UCSD-AML1 (cell line): ENCODE measurements around the gene CDIPT.
A peak's percentile ranks its signal among the peaks of the same experiment; 100 is the strongest.
"Not testable (repeated sequence)": the region's sequence is repeated elsewhere in the genome, so short reads cannot be mapped to it uniquely, and the experiment has no call there.

Source experiments
- DNase-seq: peaks from one replicate; lab custom pipeline; 2025; ENCODE audit not compliant: unreplicated experiment; lab: John Stamatoyannopoulos, UW

The CDIPT gene

GRCh38 chr16:29860218-29860617 lies 2.8 kb downstream of the CDIPT start:
- no peak for DNase-seq

DNA sequence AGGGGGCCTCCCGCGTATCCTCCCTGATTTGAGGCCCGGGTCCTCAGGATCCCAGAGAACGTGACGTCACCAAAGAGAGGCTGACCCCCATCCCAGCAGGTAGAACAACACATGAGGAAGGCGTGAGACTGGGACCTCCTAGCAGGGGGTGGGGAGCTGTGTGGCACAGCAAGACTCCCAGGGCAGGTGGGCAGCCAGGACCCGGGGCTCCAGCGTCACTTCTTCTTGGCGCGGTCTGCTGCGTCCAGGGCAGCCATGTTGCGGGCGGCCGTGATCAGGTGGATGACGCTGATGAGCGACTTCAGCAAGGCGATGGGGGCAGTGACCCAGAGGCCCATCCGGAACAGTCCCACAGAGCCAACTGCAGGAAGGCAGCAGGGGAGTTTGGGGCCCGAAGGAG lies 4.1 kb downstream of the CDIPT start:
- DNase-seq: no peak

DNA sequence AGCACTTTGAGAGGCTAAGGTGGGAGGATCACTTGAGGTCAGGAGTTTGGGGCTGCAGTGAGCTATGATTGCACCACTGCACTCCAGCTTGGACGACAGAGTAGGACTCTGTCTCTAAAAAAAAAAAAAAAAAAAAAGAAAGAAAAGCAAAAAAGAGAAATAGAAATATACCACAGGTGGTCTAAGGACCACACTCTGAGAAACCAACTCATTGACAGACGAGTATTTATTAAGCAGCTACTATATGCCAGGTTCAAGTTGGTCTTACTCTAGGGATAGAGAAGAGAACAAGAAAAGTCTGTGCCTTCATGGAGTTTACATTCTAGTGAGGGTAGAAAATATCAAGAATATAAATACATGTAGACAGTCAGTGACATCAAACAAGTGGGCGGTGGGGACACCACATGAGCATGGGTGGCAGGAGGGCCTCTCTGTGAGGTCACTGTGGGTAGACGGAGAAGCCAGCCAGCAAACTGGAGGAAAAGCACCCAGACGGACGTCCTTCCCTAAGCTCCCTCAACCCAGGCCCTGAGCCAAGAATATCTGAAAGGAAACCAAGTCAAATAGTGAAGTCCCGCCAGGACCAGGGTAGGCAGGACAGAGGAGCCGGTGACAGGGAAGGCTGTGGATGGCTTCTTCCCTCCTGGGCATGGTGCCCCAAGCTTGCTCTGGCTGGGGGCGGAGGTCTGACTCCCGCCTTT lies 4.7 kb downstream of the CDIPT start:
- DNase-seq: no peak

DNA sequence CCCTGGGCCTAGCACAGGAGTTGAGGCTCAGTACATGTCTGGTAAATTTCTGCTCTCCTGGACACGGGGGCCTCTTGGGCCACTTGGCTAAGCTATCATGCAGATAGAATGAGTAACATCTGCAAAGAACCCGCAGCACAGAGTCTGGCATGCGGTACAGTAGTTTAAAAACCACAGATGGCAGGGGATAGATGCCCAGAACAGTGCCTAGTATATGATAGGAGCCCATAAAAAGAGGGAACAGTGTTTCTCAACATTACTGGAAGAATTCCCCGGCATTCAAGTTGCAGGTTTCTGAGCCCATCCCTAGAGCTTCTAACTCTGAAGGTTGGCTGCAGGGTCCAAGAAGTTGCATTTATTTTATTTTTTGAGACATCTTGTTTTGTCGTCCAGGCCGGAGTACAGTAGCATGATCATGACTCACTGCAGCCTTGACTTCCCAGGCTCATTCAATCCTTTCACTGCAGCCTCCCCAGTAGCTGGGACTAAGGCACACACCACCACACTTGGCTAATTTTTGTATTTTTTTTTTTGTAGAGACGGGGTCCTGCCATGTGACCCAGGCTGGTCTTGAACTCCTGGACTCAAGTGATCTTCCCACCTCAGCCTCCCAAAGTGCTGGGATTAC lies 5.8 kb downstream of the CDIPT start:
- no peak for DNase-seq

GRCh38 chr16:29854520-29855100 lies 8.4 kb downstream of the CDIPT start:
- no peak for DNase-seq

- DNase-seq: no peak
Observed at GRCh38 chr16:29852654-29853053, 10.4 kb downstream of the CDIPT start.

DNA sequence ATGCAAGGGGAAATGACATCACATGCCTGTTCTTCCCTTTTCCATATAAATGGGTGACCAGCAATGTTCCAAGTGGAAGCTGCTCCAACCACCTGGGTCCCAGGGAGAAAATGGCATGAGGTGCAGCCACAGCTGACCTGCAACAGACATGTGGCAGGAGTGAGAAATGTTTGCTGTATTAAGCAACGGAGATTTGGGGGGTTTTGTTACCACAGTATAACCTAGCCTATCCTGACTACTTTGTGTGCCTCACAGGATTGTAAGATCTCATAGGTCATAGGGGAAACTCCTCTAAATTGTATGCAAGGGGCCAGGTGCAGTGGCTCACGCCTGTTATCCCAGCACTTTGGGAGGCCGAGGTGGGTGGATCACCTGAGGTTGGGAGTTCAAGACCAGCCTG lies 12.0 kb downstream of the CDIPT start:
- DNase-seq: no peak

- no peak for DNase-seq
Observed at GRCh38 chr16:29849505-29849904, 13.5 kb downstream of the CDIPT start.

- peak; percentile 78 for DNase-seq
Observed at GRCh38 chr16:29848420-29849297, 14.4 kb downstream of the CDIPT start.

- DNase-seq: no peak
Observed at GRCh38 chr16:29845656-29846055, 17.4 kb downstream of the CDIPT start.

DNA sequence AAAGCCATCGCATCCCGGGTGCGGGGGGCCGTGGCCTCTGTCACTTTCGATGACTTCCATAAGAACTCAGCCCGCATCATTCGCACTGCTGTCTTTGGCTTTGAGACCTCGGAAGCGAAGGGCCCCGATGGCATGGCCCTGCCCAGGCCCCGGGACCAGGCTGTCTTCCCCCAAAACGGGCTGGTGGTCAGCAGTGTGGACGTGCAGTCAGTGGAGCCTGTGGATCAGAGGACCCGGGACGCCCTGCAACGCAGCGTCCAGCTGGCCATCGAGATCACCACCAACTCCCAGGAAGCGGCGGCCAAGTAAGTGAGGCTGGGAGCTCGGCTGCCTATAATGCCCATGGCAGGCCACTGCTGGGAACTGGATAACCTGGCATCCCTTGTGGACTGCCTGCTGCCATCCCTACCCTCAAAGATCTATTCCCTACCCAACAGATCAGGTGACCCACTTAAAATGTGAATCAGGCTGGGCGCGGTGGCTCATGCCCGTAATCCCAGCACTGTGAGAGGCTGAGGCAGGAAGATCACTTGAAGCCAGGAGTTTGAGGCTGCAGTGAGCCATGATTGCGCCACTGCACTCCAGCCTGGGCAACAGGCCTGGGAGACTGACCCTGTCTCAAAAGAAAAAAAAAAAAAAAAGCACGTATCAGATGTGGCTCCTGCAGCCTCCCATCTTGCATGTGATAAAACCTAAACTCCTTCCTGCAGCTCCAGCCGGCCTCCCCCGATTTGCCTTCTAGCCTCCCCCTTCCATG lies 18.3 kb downstream of the CDIPT start:
- no peak for DNase-seq

DNA sequence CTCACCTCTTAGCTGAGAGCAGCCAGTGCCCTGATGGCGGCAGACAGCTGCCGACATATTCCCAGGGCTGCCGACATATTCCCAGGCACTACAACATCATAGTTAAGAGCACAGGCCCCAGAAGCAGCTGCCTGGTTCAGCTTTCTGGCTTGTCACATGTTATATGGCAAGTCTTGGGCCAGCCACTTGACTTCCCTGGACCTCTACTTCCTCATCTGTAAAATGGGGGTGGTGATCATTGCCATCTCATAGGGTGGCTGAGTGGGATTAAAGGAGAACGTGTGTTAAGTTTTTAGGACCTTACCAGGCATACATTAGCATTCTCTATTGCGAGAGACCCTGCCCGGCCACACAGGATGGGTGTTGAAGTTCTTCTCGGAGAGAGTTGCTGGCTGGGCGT lies 19.1 kb downstream of the CDIPT start:
- no peak for DNase-seq

DNA sequence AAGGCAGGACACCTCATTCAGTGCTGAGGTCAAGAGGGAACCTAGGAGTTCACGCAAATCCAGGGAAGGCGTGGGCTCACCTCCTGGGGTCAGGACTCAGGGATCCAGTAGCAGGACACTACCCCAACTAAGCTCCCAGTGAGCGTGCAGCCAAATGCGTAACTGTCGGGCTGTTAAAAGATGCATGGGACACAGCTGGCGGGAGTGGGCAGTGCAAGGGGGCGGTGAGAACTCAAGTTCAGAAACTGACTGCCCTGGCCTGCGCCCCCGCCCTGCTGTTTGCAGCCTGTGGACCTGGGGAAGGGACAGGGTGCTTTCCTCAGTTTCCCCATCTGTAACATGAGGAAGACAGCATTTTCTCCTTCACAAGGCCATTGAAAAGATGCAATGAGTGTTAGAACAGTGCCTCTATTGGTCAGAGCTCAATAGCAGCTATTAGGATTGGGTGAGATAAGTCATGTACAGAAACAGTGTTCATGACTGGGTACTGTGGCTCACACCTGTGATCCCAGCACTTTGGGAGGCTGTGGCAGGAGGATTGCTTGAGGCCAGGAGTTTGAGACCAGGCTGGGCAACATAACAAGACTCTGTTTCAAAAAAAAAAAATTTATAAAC lies 20.2 kb downstream of the CDIPT start:
- no peak for DNase-seq

DNA sequence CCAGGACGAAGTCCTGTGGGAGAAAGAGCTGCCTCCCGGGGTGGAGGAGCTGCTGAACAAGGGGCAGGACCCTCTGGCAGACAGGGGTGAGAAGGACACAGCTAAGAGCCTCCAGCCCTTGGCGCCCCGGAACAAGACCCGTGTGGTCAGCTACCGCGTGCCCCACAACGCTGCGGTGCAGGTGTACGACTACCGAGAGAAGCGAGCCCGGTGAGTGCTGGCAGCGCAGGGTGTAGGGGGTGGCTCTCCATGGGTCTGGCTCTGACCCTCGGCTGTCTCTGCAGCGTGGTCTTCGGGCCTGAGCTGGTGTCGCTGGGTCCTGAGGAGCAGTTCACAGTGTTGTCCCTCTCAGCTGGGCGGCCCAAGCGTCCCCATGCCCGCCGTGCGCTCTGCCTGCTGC lies 21.4 kb downstream of the CDIPT start:
- DNase-seq: no peak

GRCh38 chr16:29840240-29840639 lies 22.8 kb downstream of the CDIPT start:
- DNase-seq: no peak

DNA sequence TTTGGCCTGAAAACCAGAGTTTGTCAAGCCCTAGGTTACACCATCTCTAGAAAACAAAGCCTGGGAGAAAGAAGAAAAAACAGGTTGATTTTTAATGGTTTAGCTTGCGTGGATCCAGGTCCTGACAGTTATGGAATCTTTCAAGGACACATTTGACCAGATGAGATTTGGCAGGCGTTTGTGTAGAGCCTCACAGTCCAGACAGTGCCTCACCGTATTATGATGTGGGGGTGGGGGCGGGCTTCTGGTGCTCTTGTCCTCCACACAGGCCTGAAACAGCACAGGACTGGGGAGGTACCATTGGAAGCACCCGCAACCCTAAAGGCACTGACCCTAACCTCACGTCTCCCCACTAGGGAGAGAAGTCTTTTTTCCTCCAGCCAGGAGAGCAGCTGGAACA lies 23.2 kb downstream of the CDIPT start:
- no peak for DNase-seq

DNA sequence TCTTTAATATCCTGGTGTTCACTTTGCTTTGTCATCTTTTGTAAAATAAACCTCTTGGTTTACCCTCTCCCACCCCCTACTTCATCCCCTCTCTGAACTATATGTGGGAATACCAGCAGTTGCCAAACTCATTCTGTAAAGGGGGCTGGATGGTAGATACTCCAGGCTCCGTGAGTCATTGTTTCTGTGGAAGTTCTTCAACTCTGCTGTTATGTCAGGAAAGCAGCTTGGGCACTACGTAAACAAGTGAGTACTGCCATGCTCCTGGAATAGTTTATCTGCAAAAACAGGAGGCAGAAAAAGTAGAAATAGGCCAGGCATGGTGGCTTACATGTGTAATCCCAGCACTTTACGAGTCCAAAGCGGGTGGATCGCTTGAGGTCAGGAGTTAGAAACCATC lies 25.2 kb downstream of the CDIPT start:
- DNase-seq: no peak

GRCh38 chr16:29836623-29837022 lies 26.4 kb downstream of the CDIPT start:
- no peak for DNase-seq

- no peak for DNase-seq
Observed at GRCh38 chr16:29835926-29836325, 27.1 kb downstream of the CDIPT start.

DNA sequence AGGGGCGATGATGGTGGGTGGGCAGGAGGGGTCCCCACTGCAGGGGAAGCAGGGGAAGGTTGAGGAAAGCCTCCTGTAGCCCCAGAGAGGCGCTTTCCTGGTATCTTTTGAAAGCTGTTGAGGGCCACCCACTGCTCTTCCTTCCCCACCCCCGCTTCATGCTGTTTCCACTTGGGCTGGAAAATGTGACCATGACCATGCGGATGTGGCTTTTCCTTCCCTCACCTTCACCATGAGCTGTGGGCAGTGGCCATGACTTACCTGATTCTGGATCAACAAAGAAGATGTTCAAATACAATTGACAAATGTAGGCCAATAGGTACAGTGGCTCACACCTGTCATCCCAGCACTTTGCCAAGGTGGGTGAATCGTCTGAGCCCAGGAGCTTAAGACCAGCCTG lies 28.9 kb downstream of the CDIPT start:
- no peak for DNase-seq

- not testable (repeated sequence) for DNase-seq
Observed at GRCh38 chr16:29833219-29833618, 29.8 kb downstream of the CDIPT start.
